ENCODE results near the gene LRRC10B. TPM values are rescaled to one million over a fixed set of nuclear protein-coding genes. Genes with fewer than 3 reads are reported as not detected.

The LRRC10B gene
- total and polyA plus RNA-seq, 2 of the 8 experiments (the other 6 are each of a cell fraction or from before 2014, with no cell fraction given), result 0.47 to 0.71 TPM

GRCh38 chr11:61468002-61468401 is 40.5 kb upstream of the LRRC10B start:
- Histone ChIP-seq H3K27me3 (replicated peaks in 1 of 4; ENCODE audit: control insufficient read depth in 3 of 4, extremely low read depth in 1 of 4, insufficient read depth in 3 of 4, low read length in 3 of 4) (no peaks in the 10 kb centered on the region), H2BK120ac (replicated peaks; ENCODE audit: low read depth, low read length) (no peak overlapping the region), H3K4me2 (ENCODE audit: insufficient read depth in 1 of 2, low read depth in 2 of 2, low read length in 2 of 2) (no peak overlapping the region), H3K4me3 (ENCODE audit: extremely low read depth in 1 of 4, insufficient read depth in 2 of 4, low read depth in 3 of 4, low read length in 4 of 4) (no peak overlapping the region), H3K18ac (ENCODE audit: extremely low read depth, low read length) (no peak overlapping the region), H4K91ac (replicated peaks; ENCODE audit: insufficient read length, low read length) (no peak overlapping the region), H3K27ac (ENCODE audit: low read depth, low read length) (no peak overlapping the region), H2BK12ac (ENCODE audit: low read depth, low read length) (no peak overlapping the region), H2BK15ac (ENCODE audit: low read length) (no peak overlapping the region), H3K56ac (replicated peaks; ENCODE audit: insufficient read length, low read depth, low read length) (no peak overlapping the region), H4K20me1 (replicated peaks in 1 of 2; ENCODE audit: control insufficient read depth in 1 of 2, insufficient read depth in 2 of 2, low read length in 2 of 2) (no peaks in the 10 kb centered on the region), H2BK20ac (ENCODE audit: low read length) (no peak overlapping the region), H3K4ac (replicated peaks; ENCODE audit: insufficient read length, low read depth, low read length) (no peak overlapping the region), H3K9ac (replicated peaks in 1 of 4; ENCODE audit: extremely low read depth in 1 of 4, low read depth in 3 of 4, low read length in 3 of 4) (no peak overlapping the region), H3K79me1 (ENCODE audit: low read depth, low read length) (no peaks in the 10 kb centered on the region), H2AFZ (ENCODE audit: low read length) (no peak overlapping the region), H3K9me3 (ENCODE audit: insufficient read depth in 2 of 2, low read depth in 1 of 2, low read length in 1 of 2) (no peaks in the 10 kb centered on the region), H4K5ac (ENCODE audit: insufficient read length, low read depth, low read length) (no peak overlapping the region), H4K8ac (ENCODE audit: extremely low read depth, insufficient read depth, low read length) (no peak overlapping the region; the same call in 1 of the 2 replicates), H3K23ac (ENCODE audit: insufficient read length) (no peak overlapping the region), H3K14ac (ENCODE audit: insufficient read length) (no peak overlapping the region), H3K36me3 (ENCODE audit: control insufficient read depth in 2 of 4, insufficient read depth in 4 of 4, low read length in 3 of 4) (0 out of 8 replicates have a peak, but pooled peaks cover 0 to 4% (median 0%) of the 10 kb centered on the region in 4 experiments), H3K79me2 (ENCODE audit: control insufficient read depth in 1 of 2, insufficient read depth in 2 of 2, low read length in 2 of 2) (no peaks in the 10 kb centered on the region), H3K23me2 (ENCODE audit: low read depth, low read length) (no peaks in the 10 kb centered on the region), H2AK5ac (ENCODE audit: low read depth, low read length) (no peak overlapping the region), H3K4me1 (replicated peaks in 1 of 4; ENCODE audit: control insufficient read depth in 3 of 4, insufficient read depth in 4 of 4, low read length in 3 of 4) (no peaks in the 10 kb centered on the region), H2BK5ac (ENCODE audit: low read depth, low read length) (no peak overlapping the region)
- no peak for TF ChIP-seq EP300 (IDR thresholded peaks at IDR 0.05; ENCODE audit: borderline replicate concordance in 1 of 2, low read depth in 2 of 2, low read length in 2 of 2)
- no peak for TF ChIP-seq E2F6 (IDR thresholded peaks at IDR 0.05)
- TF ChIP-seq EGR1 (IDR thresholded peaks at IDR 0.05; ENCODE audit: borderline replicate concordance, low read depth, low read length), result no peak
- no peak for TF ChIP-seq RXRA (IDR thresholded peaks at IDR 0.05; ENCODE audit: insufficient read depth, low read depth, low read length)
- 89% methylated on average over 7 of the region's 7 CpGs; no CpG with 5 or more reads in 1 of the 2 experiments for WGBS, 2 experiments (ENCODE audit: extremely low coverage in 1 of 2, insufficient coverage in 1 of 2, insufficient read length in 1 of 2, insufficient replicate concordance in 2 of 2, low coverage in 1 of 2, low lambda C conversion rate in 2 of 2, missing lambda C conversion rate in 1 of 2)
- CTCF ChIA-PET (ENCODE audit: partially characterized antibody), result interaction anchor here (1.3 to 57.8 kb wide), 6 partner anchors 10 to 170 kb away, joined by 3 to 2106 read pairs (median 8); partner anchors contain the start of gene LRRC10B
- no peak for DNase-seq (ENCODE audit: low read depth in 1 of 2, low spot score in 2 of 2)
- FAIRE-seq, result no peak
- POLR2A ChIA-PET (ENCODE audit: partially characterized antibody), result interaction anchor here (0.9 kb wide), 1 partner anchor 29 kb away, joined by 3 read pairs; no protein-coding TSS in a partner anchor
